Upper lobe of right lung (tissue), 1 donor: Measurements from ENCODE around the gene HBB. TPM values are rescaled to one million over a fixed set of nuclear protein-coding genes. Genes with fewer than 3 reads are reported as not detected.

Experiments used
- ATAC-seq: fragments of 200-7000 bp; cut with Tn5 transposase; one replicate; pipeline ENCODE4 v1.9.1; 2020; ENCODE audit warnings: mild to moderate bottlenecking, moderate library complexity
- DNase-seq: peaks from one replicate; pipeline ENCODE4 v3.0.0-alpha.2; 2020
- H3K27ac ChIP-seq: fragments of 200-600 bp; one replicate; pipeline ENCODE4 v1.8.0; 2022
- H3K27me3 ChIP-seq: fragments of 200-600 bp; one replicate; pipeline ENCODE4 v1.8.0; 2022; ENCODE audit warnings: mild to moderate bottlenecking
- H3K36me3 ChIP-seq: fragments of 200-600 bp; one replicate; pipeline ENCODE4 v1.8.0; 2022
- H3K4me1 ChIP-seq: fragments of 200-600 bp; one replicate; pipeline ENCODE4 v1.8.0; 2022
- H3K4me3 ChIP-seq: fragments of 200-600 bp; one replicate; pipeline ENCODE4 v1.8.0; 2022; ENCODE audit warnings: mild to moderate bottlenecking
- H3K9me3 ChIP-seq: fragments of 200-600 bp; one replicate; pipeline ENCODE4 v1.8.0; 2022
- CTCF ChIP-seq: fragments of 200-600 bp; IDR thresholded peaks from one replicate; pipeline ENCODE4 v1.8.0; 2022; ENCODE audit warnings: antibody characterized with exemption
- intact Hi-C: fragments of 100-400 bp; cut with DNase I; formaldehyde crosslinking; loops from one replicate; pipeline ENCODE4 v1.11.0; 2022
- total RNA-seq: library from RNA; stranded (reverse); fragmentation: NEBNext Ultra II Directional; extraction: Animal tissue kit (Norgen Biotek cat#: 25700); gene quantifications from one replicate; pipeline ENCODE4 v1.2.1, GENCODE V29; 2021
- donor health status: DM: no; HTN: yes; CAD: no; lungs with severe emphysema.

Gene HBB
- total RNA-seq, 1 donor from 2014 or later: 338 TPM

GRCh38 chr11:5237420-5237819, 10.5 kb upstream of the HBB start:
- no peak overlapping the region for H3K27ac ChIP-seq
- no peak overlapping the region for H3K4me3 ChIP-seq
- intact Hi-C loops: no loop called here
- H3K9me3 ChIP-seq: no peaks in the 10 kb centered on the region
- H3K4me1 ChIP-seq: no peaks in the 10 kb centered on the region
- H3K36me3 ChIP-seq: no peaks in the 10 kb centered on the region
- ATAC-seq (no peak), DNase-seq (no peak)
- H3K27me3 ChIP-seq: no peaks in the 10 kb centered on the region
- no peak for TF ChIP-seq CTCF

- Histone ChIP-seq H3K27ac (no peak overlapping the region), H3K4me3 (no peak overlapping the region), H3K27me3 (no peaks in the 10 kb centered on the region), H3K9me3 (no peaks in the 10 kb centered on the region), H3K36me3 (no peaks in the 10 kb centered on the region), H3K4me1 (no peaks in the 10 kb centered on the region)
- no peak for TF ChIP-seq CTCF
- intact Hi-C loops: no loop called here
- DNase-seq (no peak), ATAC-seq (no peak)
Measured at GRCh38 chr11:5235364-5236095, 8.7 kb upstream of the HBB start.

- H3K27ac ChIP-seq: no peak within 1 kb of the TSS
- TF ChIP-seq CTCF: no peak
Measured at GRCh38 chr11:5234381-5234834, 7.5 kb upstream of the HBB start, which contains the start of gene HBD. TSS of gene HBD (minus strand) at chr11:5234483. CDS start at chr11:5234433, 50 bp downstream.

GRCh38 chr11:5233307-5233706, 6.4 kb upstream of the HBB start:
- intact Hi-C loops: no loop called here
- Histone ChIP-seq H3K27ac (no peak overlapping the region), H3K9me3 (no peaks in the 10 kb centered on the region), H3K27me3 (no peaks in the 10 kb centered on the region), H3K4me3 (no peak overlapping the region), H3K36me3 (no peaks in the 10 kb centered on the region), H3K4me1 (no peaks in the 10 kb centered on the region)
- DNase-seq: no peak
- no peak for TF ChIP-seq CTCF
- ATAC-seq: no peak

More at GRCh38 chr11:5234381-5234834, 7.5 kb upstream of the HBB start, which contains the start of gene HBD:
- ATAC-seq: no peak
- Histone ChIP-seq H3K9me3 (no peaks in the 10 kb centered on the region), H3K36me3 (no peaks in the 10 kb centered on the region), H3K4me3 (no peak within 1 kb of the TSS), H3K27me3 (no peaks in the 10 kb centered on the region), H3K4me1 (no peaks in the 10 kb centered on the region)
- intact Hi-C loops: no loop called here
- DNase-seq: no peak

- intact Hi-C loops: no loop called here
- ATAC-seq: no peak
- H3K36me3 ChIP-seq: no peaks in the 10 kb centered on the region
Measured at GRCh38 chr11:5232821-5233220, 6.0 kb upstream of the HBB start.

More at GRCh38 chr11:5232821-5233220, 6.0 kb upstream of the HBB start:
- no peaks in the 10 kb centered on the region for H3K9me3 ChIP-seq
- no peak for TF ChIP-seq CTCF
- no peak overlapping the region for H3K27ac ChIP-seq
- no peaks in the 10 kb centered on the region for H3K27me3 ChIP-seq
- no peak overlapping the region for H3K4me3 ChIP-seq
- no peaks in the 10 kb centered on the region for H3K4me1 ChIP-seq
- no peak for DNase-seq
